ENCODE data around the gene ASAP3.

The ASAP3 gene

DNA sequence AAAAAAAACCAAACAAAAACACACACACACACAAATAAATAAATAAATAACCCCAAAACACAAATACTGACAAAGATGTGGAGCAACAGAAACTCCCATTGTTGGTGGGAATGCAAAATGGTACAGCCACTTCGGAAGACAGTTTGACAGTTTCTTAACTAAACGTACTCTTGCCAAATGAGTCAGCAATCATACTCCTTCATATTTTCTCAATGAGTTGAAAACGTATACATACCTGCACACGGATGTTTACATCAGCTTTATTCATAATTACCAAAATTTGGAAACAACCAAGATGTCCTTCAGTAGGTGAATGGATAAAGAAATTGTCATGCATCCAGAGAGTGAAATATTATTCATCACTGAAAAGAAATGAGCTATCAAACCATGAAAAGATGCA, 23.5 kb downstream of the ASAP3 start:
- TF ChIP-seq, protein P1, sequence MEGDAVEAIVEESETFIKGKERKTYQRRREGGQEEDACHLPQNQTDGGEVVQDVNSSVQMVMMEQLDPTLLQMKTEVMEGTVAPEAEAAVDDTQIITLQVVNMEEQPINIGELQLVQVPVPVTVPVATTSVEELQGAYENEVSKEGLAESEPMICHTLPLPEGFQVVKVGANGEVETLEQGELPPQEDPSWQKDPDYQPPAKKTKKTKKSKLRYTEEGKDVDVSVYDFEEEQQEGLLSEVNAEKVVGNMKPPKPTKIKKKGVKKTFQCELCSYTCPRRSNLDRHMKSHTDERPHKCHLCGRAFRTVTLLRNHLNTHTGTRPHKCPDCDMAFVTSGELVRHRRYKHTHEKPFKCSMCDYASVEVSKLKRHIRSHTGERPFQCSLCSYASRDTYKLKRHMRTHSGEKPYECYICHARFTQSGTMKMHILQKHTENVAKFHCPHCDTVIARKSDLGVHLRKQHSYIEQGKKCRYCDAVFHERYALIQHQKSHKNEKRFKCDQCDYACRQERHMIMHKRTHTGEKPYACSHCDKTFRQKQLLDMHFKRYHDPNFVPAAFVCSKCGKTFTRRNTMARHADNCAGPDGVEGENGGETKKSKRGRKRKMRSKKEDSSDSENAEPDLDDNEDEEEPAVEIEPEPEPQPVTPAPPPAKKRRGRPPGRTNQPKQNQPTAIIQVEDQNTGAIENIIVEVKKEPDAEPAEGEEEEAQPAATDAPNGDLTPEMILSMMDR (IDR thresholded peaks at IDR 0.05; ENCODE audit: insufficient read depth, low read depth, low read length, missing control alignments) = no peak
- DNase-seq (ENCODE audit: low read depth) = peak; percentile 81
- no peak overlapping the region for H3K4me3 ChIP-seq (ENCODE audit: low read length)

DNA sequence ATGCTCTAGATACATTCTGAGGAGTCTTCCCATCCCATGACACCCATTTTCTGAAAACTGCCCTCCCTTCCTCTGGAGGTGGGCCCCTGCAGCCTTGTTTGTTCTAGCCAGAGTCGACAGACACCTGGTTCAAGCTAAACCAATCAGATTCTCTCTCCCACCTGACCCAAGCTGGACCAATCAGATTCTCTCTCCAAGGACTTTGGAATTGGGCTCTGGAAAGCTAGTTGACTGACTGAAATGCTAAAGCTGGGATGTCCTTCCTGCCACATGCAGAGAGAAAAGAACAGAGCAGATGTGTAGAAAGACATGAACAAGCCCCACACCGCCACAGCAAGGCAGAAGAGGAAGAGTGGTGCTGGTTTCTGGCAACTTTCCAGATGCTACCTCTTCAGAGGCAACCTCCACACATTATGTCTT, 24.6 kb downstream of the ASAP3 start:
- DNase-seq (ENCODE audit: low read depth) = no peak
- H3K4me3 ChIP-seq (ENCODE audit: low read length) = no peak overlapping the region
- TF ChIP-seq, protein P1 (IDR thresholded peaks at IDR 0.05; ENCODE audit: insufficient read depth, low read depth, low read length, missing control alignments) = no peak

DNA sequence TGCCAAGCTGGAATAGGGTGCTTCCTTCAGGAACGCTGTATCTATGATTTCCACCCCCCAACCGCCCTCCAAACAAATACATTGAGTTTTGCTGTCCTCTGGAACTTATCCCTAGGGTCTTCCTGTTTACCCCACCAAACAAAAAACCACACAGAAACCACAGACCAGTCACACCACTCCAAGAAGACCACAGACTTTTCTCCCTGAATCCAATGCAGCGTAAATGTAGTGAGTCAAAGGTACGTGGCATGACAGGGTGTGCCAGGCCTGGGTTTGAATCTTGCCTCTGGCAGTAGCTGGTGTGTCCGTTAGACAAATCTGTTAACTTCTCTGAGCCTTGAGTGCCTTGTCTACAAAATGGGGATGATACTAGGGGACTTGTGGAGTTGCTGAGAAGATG, 27.8 kb downstream of the ASAP3 start:
- TF ChIP-seq, protein P1 (IDR thresholded peaks at IDR 0.05; ENCODE audit: insufficient read depth, low read depth, low read length, missing control alignments) = no peak
- DNase-seq (ENCODE audit: low read depth) = peak; percentile 86
- no peak overlapping the region for H3K4me3 ChIP-seq (ENCODE audit: low read length)

DNA sequence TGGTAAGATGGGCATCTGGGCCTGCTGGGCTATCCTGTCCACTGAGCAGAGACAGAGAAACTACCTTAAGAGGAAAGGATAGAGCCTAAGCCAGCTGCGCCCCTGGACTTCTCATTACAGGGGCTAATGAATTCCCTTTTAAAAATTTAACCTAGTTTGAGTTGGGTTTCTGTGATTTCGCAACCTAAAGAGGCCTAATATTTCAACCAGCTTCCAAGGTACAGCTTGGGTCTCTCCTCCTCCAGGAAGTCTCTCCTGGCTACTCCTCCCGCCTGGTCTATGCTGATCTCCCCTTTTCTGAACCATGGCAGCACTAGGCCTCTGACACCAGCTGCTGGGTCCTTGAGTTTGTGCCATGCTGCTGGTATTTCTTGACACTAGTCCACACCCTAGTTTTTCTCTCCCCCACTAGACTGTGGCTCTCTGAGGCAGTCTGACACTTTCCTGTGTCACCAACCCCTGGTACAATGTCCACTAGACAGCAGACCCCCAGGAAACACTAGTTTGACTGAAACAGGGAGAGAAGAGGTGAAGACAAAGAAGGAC, 30.5 kb downstream of the ASAP3 start:
- no peak for DNase-seq (ENCODE audit: low read depth)
- H3K4me3 ChIP-seq (ENCODE audit: low read length) = no peak overlapping the region
- TF ChIP-seq, protein P1 (IDR thresholded peaks at IDR 0.05; ENCODE audit: insufficient read depth, low read depth, low read length, missing control alignments) = no peak

DNA sequence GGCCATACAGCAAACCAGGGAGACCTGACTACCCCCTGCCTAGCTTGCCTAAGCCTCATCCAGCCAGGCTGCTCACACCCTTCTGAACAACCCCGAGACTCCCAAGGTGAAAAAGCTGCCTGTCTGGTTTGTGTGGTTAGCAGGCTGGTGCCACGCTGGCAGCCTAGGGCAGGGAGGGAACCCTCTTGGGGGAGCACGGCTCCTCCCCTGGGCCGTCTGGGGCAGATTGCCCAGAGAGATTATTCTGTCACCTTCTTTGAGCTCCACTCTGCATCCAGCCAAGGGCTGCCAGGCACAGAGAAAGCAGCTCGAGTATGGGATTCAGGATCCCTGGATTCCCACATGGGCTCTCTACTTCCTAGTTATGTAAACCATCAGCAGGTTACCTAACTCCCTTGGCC, 32.0 kb downstream of the ASAP3 start:
- DNase-seq (ENCODE audit: low read depth) = peak; percentile 96
- TF ChIP-seq, protein P1 (IDR thresholded peaks at IDR 0.05; ENCODE audit: insufficient read depth, low read depth, low read length, missing control alignments) = no peak
- H3K4me3 ChIP-seq (ENCODE audit: low read length) = no peak overlapping the region

DNA sequence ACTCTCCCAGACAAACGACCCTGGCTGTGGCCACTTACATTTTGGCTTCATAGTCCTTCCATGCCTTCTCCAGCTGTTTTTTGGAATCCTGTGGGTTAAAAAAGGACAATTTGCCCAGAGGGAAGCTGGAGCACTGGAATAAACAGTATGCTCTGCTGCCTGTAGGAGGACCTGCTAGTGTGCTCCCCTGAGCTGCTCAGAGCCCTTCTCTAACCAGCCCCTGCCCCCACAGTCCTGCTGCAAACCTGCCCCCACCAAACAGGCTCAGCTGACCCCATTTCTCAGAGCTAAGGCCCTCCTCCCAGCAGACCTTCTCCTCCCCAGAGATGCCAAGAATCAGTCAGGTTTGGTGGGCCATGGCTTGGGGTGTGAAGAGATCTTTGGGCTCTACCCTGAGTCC, 32.5 kb downstream of the ASAP3 start:
- H3K4me3 ChIP-seq (ENCODE audit: low read length) = no peak overlapping the region
- TF ChIP-seq, protein P1 (IDR thresholded peaks at IDR 0.05; ENCODE audit: insufficient read depth, low read depth, low read length, missing control alignments) = no peak
- DNase-seq (ENCODE audit: low read depth) = no peak

DNA sequence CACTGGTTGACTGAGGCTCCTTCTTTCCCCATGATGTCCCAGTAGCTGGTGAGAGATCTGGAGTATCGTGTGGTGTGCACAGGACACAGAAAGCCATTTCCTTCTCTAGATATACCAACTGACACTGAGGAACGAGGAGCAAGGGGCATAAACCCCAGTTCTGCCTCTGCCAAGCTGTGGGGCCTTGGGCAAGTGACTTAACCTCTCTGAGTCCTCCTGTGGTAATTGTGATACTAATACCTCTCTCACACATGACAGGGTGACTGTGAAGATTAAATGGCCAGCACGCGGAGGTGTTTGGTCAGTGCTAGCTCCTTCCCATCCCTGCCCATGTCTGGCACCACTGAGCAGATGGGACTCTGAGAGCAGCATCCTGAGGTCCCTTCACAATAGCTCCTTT, 33.1 kb downstream of the ASAP3 start:
- DNase-seq (ENCODE audit: low read depth) = no peak
- TF ChIP-seq, protein P1 (IDR thresholded peaks at IDR 0.05; ENCODE audit: insufficient read depth, low read depth, low read length, missing control alignments) = no peak
- H3K4me3 ChIP-seq (ENCODE audit: low read length) = no peak overlapping the region
